GM19239 (cell line): ENCODE data around the gene DBP.

Experiments
- DNase-seq: peaks from one replicate; pipeline ENCODE4 v3.0.0; 2011; ENCODE audit warnings: low spot score; ENCODE audit not compliant: insufficient read length
- FAIRE-seq: peaks from 2 replicates; lab custom pipeline; 2011; peaks lifted over from hg19 to GRCh38; lab: Jason Lieb, UNC

The DBP gene

GRCh38 chr19:48595171-48595570 lies 42.0 kb downstream of the DBP start:
- FAIRE-seq (no peak), DNase-seq (no peak)

- FAIRE-seq (no peak), DNase-seq (no peak)
Observed at GRCh38 chr19:48591021-48591420, 46.2 kb downstream of the DBP start.

- FAIRE-seq: peak; percentile 23
Observed at GRCh38 chr19:48588670-48589401, 48.3 kb downstream of the DBP start.

GRCh38 chr19:48587387-48587786 lies 49.8 kb downstream of the DBP start:
- FAIRE-seq (no peak), DNase-seq (no peak)

More at GRCh38 chr19:48588670-48589401, 48.3 kb downstream of the DBP start:
- peak; percentile 82 for DNase-seq

- FAIRE-seq (no peak), DNase-seq (no peak)
Observed at GRCh38 chr19:48582168-48582567, 55.0 kb downstream of the DBP start.
